HG03064 (cell line): ENCODE measurements around the gene UMODL1.

Experiments
- ATAC-seq: cut with Tn5 transposase; IDR thresholded peaks from one replicate; pipeline ENCODE4 v1.9.1; 2021; ENCODE audit warnings: low read depth; ENCODE audit not compliant: unreplicated experiment

Gene UMODL1

DNA sequence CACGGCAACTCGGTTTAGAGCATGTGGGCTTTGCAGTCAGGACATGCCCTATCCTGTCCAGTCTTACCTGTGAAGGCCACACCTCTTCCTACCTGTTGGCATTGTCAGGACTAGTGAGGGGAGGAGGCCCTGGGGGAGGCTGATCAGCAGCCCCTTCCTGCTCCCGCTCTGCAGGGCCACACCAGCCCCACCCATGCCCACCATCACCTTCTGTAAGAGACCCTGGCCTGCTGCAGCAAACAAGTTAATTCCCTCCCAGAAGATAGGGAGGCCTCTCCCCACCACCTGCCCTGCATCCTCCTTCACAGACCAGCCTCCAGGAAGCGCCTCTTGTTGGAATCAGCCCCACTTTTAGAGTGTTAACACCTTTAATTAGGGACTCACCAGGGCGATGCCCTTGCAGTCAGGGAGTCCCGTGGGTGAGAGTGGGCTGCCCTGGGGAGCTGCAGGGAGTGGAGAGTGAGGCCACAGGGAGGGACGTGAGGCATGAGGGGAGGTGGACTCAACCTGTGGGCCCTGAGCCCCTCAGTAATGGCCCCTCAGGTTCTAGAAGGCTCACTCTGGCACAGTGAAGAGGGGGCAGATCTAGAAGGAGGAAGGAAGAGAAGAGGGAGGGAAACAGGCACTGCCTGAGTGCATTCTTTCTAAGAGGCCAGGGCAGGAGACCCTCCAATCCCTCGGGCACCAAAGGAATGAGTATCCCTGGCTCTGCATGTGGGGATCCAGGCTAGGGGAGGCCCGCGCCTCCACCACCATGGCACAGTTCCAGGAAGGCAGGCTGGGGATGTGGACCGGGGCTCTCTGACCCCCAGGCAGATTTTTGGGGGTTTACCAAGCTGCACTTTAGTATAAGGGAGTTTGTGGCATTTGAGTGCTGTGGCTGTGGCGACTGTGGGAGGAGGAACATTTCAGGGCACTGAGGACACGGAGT, 8.2 kb downstream of the UMODL1 start:
- no peak for ATAC-seq

- ATAC-seq: no peak
Observed at GRCh38 chr21:42079939-42080787, 9.0 kb downstream of the UMODL1 start.

DNA sequence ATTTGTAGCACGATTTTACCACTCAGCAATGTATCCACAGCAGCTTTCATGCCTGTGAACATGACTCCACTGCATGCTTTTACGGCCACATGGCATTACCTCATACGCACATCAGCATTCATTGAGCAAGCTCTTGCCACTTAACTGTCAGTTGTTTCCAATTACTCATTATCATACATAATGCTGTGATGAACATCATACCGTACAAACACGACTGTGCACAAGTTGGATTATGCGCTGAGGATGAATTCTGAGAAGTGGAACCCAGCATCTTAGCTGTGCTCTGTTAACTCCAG, 9.6 kb downstream of the UMODL1 start:
- ATAC-seq: no peak

DNA sequence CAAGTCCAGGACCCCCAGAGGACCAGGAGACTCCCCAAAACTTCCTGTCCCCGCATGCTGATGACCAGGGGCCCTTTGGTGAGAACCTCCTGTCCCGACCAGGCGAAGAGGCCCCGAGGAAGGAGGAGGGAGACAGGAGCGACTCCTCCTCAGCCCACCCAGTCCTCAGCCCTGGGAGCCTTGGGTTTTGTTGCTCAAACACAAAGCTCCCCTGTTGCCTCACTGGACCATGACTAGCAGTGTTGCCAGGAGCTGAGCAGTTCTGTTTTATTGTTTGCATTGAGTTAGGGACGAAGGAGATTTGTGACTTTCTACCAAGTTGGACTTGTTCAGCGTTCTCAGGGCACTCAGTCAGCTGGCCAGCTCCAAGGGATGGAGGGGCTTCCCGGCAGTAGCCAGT, 10.0 kb downstream of the UMODL1 start:
- ATAC-seq: no peak

DNA sequence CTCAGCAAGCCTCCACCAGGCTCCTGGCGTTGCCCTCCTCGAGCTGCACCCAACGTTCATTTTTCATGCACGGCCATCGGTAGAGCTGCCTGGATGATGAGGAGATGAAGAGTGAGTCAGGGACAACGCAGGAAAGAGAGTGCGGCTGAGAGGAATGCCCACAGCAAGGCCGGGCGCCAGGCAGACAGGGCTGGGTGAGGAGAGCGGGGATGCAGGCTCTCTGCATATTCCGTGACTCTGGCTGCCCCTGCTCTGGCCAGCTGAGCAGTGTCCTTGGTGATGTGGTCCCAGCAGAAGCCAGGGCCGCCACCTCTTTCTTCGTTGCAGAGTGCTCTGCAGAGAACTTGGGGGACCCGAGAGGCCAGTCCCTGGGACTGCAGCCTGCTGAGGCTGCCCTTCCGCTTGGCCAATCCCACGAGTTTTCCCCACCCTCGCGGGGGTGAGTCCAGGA, 10.8 kb downstream of the UMODL1 start:
- ATAC-seq: no peak

- no peak for ATAC-seq
Observed at GRCh38 chr21:42082501-42083360, 11.6 kb downstream of the UMODL1 start.

DNA sequence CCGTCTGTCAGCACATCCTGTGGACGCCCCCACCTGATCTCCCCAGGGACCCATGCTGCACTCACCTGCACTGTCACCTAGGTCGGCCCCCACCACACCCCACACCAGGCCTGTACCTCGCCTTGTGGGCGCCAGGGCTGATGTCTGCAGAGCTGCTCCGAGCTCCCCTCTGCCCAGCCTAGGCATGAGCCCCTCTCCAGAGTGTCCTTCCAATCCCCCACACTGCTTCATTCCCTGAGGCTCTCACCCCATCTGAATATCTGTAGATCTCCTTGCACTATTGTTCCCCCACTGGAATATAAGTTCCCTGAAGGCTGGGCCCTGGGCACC, 12.2 kb downstream of the UMODL1 start:
- no peak for ATAC-seq

DNA sequence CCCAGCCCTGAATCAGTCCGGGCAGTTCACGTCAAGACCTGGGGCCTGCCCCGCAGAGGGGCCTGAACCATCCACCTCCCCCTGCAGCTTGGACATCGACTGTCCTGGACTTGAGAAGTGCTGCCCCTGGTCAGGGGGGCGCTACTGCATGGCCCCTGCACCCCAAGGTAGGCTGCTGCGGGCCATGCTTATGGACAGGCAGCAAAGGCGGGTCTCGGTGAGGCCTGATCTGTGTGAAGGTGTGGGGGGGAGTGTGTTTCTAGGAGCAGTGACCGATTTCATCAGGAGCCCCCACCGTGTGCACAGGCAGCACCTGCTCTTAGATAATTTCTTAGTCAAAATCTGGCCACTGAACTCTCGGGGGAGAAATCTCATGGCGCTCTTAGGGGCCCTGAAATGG, 13.0 kb downstream of the UMODL1 start:
- no peak for ATAC-seq

DNA sequence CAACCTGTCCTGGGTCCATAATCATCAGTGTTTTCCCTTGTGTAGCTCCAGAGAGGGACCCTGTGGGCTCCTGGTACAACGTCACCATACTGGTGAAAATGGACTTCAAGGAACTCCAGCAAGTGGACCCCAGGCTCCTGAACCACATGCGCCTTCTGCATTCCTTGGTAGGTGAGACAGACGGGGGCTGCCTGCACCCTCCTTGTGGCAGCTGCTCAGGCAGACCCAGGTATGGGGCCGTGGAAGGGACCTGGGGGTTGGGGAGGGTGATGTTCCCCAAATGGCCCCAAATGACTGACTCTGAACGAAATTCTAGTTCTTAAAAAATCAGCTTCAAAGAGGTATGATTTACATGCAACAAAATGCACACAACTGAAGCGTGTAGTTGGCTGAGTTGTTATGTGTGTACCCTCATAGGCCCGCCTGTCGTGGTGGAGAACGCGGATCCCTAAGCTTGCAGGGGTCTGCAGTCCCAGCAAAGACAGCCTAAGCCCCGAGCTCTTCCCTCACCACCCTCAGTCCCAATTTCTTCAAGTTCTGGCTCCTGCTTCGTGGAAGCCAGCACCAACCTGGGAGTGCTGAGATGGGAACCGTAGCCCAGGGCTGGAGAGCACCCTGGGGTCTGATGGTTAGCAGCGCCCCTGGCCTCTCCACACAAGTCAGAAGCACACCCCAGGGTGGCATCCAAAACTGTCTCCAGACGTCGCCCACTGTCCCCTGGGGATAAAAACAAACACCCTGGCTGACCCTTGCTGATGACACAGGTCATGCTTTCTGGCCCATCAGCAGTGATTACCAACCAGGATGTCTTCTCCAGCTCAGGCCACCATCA, 14.3 kb downstream of the UMODL1 start:
- no peak for ATAC-seq

DNA sequence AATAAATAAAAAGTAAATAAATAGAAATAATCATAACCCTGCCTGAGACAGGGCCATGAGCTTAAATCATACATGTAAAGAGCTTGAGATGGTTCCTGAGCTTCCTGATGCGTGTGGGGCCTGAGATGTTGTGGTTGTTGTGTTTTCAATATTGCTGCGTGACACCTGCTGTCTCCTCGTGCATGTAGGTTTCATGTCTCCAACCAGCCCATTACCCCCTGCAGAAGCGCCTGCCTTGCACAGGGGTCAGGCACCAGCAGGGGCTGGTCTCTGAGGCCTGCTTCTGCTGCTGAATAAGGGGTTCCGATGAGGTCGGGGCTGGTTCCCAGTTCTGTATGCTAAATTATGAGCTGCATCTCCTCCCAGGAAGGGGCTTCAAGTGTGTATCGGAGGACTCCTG, 15.9 kb downstream of the UMODL1 start:
- ATAC-seq: no peak

DNA sequence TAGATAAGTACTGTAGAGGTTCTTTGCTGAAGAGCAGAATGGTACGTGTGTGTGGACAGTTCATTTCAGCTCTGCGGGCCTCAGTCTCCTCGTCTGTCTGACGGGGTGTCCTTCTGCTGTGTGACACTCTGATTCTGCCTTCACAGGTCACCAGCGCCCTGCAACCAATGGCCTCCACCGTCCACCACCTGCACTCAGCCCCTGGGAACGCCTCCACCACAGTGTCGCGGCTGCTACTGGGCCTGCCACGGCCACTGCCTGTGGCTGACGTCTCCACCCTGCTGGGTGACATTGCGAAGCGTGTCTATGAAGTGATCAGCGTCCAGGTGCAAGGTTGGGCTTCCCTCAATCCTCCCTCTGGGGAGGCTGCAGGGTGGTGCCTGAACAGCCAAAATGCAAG, 17.0 kb downstream of the UMODL1 start:
- ATAC-seq: no peak

GRCh38 chr21:42088658-42089057, 17.5 kb downstream of the UMODL1 start:
- ATAC-seq: no peak

DNA sequence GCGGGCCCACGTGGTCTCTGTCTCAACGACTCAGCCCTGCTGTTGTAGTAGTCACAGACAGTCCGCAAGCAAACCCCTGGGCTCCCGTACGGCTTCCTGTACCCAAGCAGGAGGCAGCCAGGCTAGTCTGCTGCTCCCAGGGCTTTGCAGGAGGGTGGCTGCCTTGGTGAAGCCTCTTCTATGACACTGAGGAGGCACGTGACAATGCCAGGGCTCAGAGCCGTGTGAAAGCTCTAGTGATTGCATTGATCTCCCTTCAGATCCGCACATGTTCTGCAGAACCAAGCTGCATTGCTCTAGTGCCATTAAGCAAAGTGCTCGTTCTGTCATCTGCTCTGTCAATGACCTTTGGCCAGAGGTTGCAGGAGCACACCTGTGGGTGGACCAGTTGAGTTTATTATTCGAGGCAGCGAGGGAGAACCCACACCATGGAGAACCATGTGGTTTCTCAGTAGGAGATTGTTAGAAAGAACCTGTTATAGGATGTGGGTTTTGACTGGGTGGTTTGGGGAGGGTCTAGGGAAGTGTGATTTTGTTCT, 18.0 kb downstream of the UMODL1 start:
- no peak for ATAC-seq

DNA sequence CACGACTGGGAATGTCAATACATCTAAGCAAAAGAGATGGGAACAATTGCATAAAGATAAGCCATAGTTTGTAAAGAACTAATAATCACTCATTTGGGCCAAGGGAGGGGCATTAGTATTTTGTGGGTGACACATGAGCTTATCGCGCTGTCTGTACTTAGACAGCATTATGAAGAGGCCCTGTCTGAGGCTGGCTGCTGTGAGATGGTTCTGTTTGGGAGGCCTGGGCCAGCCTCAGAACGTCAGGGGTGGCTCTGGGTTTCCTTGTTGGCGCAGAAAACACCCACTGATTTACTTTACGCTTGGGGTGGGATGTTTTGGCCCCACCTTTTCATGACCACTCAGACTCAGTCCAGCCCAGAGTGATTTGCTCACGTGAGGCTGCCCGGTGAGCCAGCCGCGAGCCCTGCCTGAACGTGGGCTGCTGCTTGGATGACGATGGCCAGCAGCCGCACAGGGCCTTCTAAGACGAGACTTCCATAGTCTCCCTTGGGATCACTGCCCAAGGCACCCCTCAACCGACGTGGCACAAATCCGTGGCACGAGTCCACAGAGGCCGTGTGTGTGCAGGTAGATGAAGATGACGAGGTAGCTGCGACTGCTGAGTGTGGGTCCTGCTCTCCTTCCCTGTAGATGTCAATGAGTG, 18.7 kb downstream of the UMODL1 start:
- no peak for ATAC-seq

DNA sequence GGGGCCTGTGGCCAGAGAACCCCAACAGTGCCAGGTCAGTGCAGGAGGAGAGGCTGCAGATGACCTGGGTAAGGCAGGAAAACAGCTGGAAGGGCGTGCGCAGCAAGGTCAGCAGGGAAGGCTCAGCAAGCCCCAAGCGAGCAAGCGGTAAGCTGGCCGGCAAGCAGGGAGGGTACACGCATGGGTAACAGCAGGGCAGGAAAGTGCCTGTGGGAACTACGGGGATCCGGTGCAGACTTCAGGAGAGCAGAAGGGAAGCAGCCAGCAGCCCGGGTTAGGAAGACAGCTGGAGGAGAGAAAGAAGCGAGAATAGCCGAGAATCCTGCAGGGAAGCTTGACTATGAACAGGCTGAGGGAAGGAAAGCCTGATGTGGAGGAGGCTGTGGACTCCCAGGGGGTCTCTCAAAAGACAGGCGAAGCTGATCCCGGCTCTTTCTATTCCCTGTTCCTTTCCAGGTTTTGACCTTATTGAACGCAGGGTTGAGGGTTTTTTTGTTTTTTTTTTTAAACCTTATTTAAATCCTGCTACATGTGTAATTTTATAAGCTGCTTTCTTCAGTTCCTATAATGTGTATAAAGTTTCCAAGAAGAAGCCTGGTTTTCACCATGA, 20.9 kb downstream of the UMODL1 start:
- ATAC-seq: no peak

- no peak for ATAC-seq
Observed at GRCh38 chr21:42092771-42093170, 21.7 kb downstream of the UMODL1 start.

GRCh38 chr21:42093186-42093585, 22.1 kb downstream of the UMODL1 start:
- no peak for ATAC-seq

GRCh38 chr21:42093991-42094421, 22.9 kb downstream of the UMODL1 start:
- no peak for ATAC-seq

DNA sequence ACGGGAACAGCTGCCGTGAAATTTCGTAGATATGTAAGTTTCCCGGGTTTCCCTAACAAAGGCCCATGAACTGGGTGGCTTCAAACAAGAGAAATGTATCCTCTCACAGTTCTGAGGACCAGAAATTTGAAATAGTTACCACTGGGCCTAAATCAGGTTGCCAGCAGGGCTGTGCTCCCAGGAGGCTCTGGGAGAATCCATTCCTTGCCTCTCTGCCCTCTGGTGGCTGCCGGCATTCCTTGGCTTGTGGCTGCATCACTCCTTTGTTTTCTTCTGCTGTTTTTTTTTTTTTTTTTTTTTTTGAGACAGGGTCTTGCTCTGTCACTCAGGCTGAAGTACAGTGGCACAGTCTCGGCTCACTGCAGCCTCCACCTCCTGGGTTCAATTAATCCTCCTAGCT, 23.7 kb downstream of the UMODL1 start:
- no peak for ATAC-seq
